ENCODE measurements around the gene NLK. TPM values are rescaled to one million over a fixed set of nuclear protein-coding genes. Genes with fewer than 3 reads are reported as not detected.

NLK gene
- total RNA-seq, 6 experiments from 2014 or later = 8.8 to 10.6 (median 9.9) TPM

GRCh38 chr17:27996202-27997043 lies 46.1 kb upstream of the NLK start:
- TF ChIP-seq POLR2A (IDR thresholded peaks at IDR 0.05) = no peak
- TF ChIP-seq, protein P1, sequence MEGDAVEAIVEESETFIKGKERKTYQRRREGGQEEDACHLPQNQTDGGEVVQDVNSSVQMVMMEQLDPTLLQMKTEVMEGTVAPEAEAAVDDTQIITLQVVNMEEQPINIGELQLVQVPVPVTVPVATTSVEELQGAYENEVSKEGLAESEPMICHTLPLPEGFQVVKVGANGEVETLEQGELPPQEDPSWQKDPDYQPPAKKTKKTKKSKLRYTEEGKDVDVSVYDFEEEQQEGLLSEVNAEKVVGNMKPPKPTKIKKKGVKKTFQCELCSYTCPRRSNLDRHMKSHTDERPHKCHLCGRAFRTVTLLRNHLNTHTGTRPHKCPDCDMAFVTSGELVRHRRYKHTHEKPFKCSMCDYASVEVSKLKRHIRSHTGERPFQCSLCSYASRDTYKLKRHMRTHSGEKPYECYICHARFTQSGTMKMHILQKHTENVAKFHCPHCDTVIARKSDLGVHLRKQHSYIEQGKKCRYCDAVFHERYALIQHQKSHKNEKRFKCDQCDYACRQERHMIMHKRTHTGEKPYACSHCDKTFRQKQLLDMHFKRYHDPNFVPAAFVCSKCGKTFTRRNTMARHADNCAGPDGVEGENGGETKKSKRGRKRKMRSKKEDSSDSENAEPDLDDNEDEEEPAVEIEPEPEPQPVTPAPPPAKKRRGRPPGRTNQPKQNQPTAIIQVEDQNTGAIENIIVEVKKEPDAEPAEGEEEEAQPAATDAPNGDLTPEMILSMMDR (IDR thresholded peaks at IDR 0.05) = no peak
- intact Hi-C loops (cut with DNase I) = no loop called here
- Histone ChIP-seq H3K4me3 (no peak overlapping the region), H3K36me3 (no peaks in the 10 kb centered on the region), H3K4me1 (no peaks in the 10 kb centered on the region), H3K27me3 (no peaks in the 10 kb centered on the region), H3K9me3 (no peaks in the 10 kb centered on the region), H3K27ac (no peak overlapping the region)
- WGBS (ENCODE audit: insufficient coverage, low coverage, low lambda C conversion rate, missing lambda C conversion rate) = 46% methylated on average over 10 of the region's 12 CpGs
- DNase-seq = no peak
- no peak for ATAC-seq

- no peaks in the 10 kb centered on the region for H3K9me3 ChIP-seq
- no peaks in the 10 kb centered on the region for H3K36me3 ChIP-seq
- no peak for TF ChIP-seq POLR2A (IDR thresholded peaks at IDR 0.05)
- TF ChIP-seq, protein P1 (IDR thresholded peaks at IDR 0.05) = no peak
- DNase-seq (no peak), ATAC-seq (no peak)
- no peaks in the 10 kb centered on the region for H3K27me3 ChIP-seq
- no peaks in the 10 kb centered on the region for H3K4me1 ChIP-seq
- H3K4me3 ChIP-seq = no peak overlapping the region
- no peak overlapping the region for H3K27ac ChIP-seq
- intact Hi-C loops (cut with DNase I) = no loop called here
Observed at GRCh38 chr17:27997044-27997401, 45.5 kb upstream of the NLK start.

DNA sequence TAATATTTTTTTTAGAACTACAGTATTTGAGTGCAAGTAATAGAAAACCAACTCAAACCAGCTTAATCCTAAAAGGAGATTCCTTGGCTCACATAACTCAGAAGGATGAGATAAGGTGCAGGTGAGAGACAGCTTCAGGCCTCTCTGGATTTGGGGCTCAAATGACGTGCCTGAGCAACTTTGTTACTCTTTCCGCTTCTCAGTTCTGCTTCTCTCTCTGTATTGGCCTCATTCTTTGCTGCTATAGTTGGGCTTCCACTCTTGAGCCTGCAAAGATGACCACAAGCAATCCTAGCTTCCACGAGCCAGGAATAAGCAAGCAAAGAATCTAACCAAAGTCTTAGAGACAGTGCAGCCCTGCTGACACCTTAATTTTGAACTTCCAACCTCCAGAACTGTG lies 45.0 kb upstream of the NLK start:
- TF ChIP-seq POLR2A (IDR thresholded peaks at IDR 0.05) = no peak
- TF ChIP-seq, protein P1 (IDR thresholded peaks at IDR 0.05) = no peak
- no peaks in the 10 kb centered on the region for H3K27me3 ChIP-seq
- no peak for DNase-seq
- no peak for ATAC-seq
- H3K27ac ChIP-seq = no peak overlapping the region
- H3K4me3 ChIP-seq = no peak overlapping the region
- no peaks in the 10 kb centered on the region for H3K36me3 ChIP-seq
- WGBS (ENCODE audit: insufficient coverage, low coverage, low lambda C conversion rate, missing lambda C conversion rate) = 62% methylated on average over 3 of the region's 3 CpGs
- no peaks in the 10 kb centered on the region for H3K4me1 ChIP-seq
- intact Hi-C loops (cut with DNase I) = no loop called here
- H3K9me3 ChIP-seq = no peaks in the 10 kb centered on the region

DNA sequence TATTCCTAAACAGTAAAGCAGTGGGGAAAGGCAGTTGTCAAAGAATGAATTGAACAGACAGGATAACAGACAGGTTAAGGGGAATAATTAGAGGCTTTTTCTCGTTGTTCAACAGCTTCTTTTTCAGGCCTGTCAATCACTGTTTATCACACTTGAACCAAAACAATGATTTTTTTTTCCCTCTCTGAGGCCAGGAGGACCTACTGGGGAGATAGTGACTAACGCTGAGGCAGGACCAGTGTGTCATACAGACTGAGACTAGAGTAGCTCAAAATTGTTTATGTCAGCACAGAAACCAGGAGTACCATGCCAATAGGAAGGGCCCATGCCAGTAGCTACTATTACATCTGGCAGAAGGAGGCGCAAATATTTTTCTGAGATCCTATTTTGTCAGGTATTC lies 41.3 kb upstream of the NLK start:
- no peaks in the 10 kb centered on the region for H3K9me3 ChIP-seq
- no peaks in the 10 kb centered on the region for H3K36me3 ChIP-seq
- TF ChIP-seq POLR2A (IDR thresholded peaks at IDR 0.05) = no peak
- TF ChIP-seq, protein P1 (IDR thresholded peaks at IDR 0.05) = no peak
- 45% methylated on average over 3 of the region's 3 CpGs for WGBS (ENCODE audit: insufficient coverage, low coverage, low lambda C conversion rate, missing lambda C conversion rate)
- H3K4me3 ChIP-seq = no peak overlapping the region
- intact Hi-C loops (cut with DNase I) = no loop called here
- no peak overlapping the region for H3K27ac ChIP-seq
- DNase-seq = no peak
- no peak for ATAC-seq
- no peaks in the 10 kb centered on the region for H3K27me3 ChIP-seq
- H3K4me1 ChIP-seq = no peaks in the 10 kb centered on the region
